Tibial nerve (tissue), 4 donors: ENCODE measurements around the gene SKI. TPM values are rescaled to one million over a fixed set of nuclear protein-coding genes. Genes with fewer than 3 reads are reported as not detected.

Experiments
- DNase-seq, 2 donors: peaks; one replicate each; pipeline ENCODE4 v3.0.0-alpha.2; 2019; ENCODE audit warnings: low spot score in 2 of 2
- H3K27ac ChIP-seq, 4 donors: fragments of 200-600 bp; sonication (generic) in 3 of 4; one replicate each; pipeline ENCODE4 v1.5.1; 2017 to 2019; ENCODE audit warnings: mild to moderate bottlenecking in 1 of 4
- H3K27me3 ChIP-seq, 2 donors: fragments of 200-600 bp; sonication (generic) in 1 of 2; one replicate each; pipeline versions ENCODE4 v1.5.1 to v1.6.0; 2017 to 2019
- H3K36me3 ChIP-seq, 3 donors: fragments of 200-600 bp; sonication (generic); one replicate each; pipeline ENCODE4 v1.5.1; 2018 to 2019
- H3K4me1 ChIP-seq, 4 donors: fragments of 200-600 bp; sonication (generic) in 3 of 4; one replicate each; pipeline ENCODE4 v1.5.1; 2017 to 2019
- H3K4me3 ChIP-seq, 4 donors: fragments of 200-600 bp; sonication (generic) in 3 of 4; one replicate each; pipeline ENCODE4 v1.5.1; 2017 to 2019; ENCODE audit warnings: mild to moderate bottlenecking in 1 of 4, moderate library complexity in 1 of 4
- H3K9me3 ChIP-seq, 4 donors: fragments of 200-600 bp; sonication (generic) in 3 of 4; one replicate each; pipeline ENCODE4 v1.5.1; 2017 to 2019
- CTCF ChIP-seq, 5 experiments: fragments of 200-600 bp in 3 of 5; fragments of 450-650 bp in 2 of 5; sonication (generic) in 3 of 5; IDR thresholded peaks; one replicate each; pipeline ENCODE4 v1.5.1; 2016 to 2019; ENCODE audit warnings: antibody characterized with exemption in 5 of 5, mild to moderate bottlenecking in 3 of 5, moderate library complexity in 2 of 5
- EP300 ChIP-seq, 2 donors: sonication (generic); formaldehyde crosslinking; IDR thresholded peaks; one replicate each; pipeline ENCODE4 v1.6.1; 2017; ENCODE audit warnings: antibody characterized with exemption in 2 of 2, mild to moderate bottlenecking in 1 of 2
- POLR2A ChIP-seq, 2 donors: fragments of 450-650 bp; IDR thresholded peaks; one replicate each; pipeline ENCODE4 v1.6.1; 2017; ENCODE audit warnings: antibody characterized with exemption in 2 of 2, mild to moderate bottlenecking in 2 of 2, moderate library complexity in 2 of 2
- WGBS, 2 donors: methylation state at CpG; one replicate each; pipeline ENCODE4 v1.1.5; 2018; 5-methylcytosine and 5-hydroxymethylcytosine counted together
- total RNA-seq, 4 donors: library from RNA; depleted of rRNA; stranded (reverse); fragments of >200 nt; gene quantifications; one replicate each; pipeline ENCODE4 v1.1.0, GENCODE V29; 2016

SKI gene
- total RNA-seq, 4 donors from 2014 or later, result 62.8 to 100 (median 72.2) TPM

- Histone ChIP-seq H3K27ac (peak overlapping the region in 3 of 4 donors; percentile 73 to 84 (median 79)), H3K36me3 (peaks cover 3 to 43% (median 19%) of the 10 kb centered on the region in 3 donors), H3K4me1 (peaks cover 3 to 72% (median 43%) of the 10 kb centered on the region in 4 donors), H3K4me3 (no peak overlapping the region), H3K9me3 (no peaks in the 10 kb centered on the region), H3K27me3 (no peaks in the 10 kb centered on the region)
- 76 to 81% methylated on average over 8 to 14 of the region's 17 CpGs for WGBS, 2 donors
- DNase-seq, result no peak
- TF ChIP-seq EP300 (IDR thresholded peaks at IDR 0.05) (no peak), CTCF (IDR thresholded peaks at IDR 0.05) (no peak), POLR2A (IDR thresholded peaks at IDR 0.05) (no peak)
Observed at GRCh38 chr1:2301607-2302291, 73.6 kb downstream of the SKI start.

GRCh38 chr1:2302292-2302925 is 74.3 kb downstream of the SKI start:
- DNase-seq, result no peak
- Histone ChIP-seq H3K4me3 (no peak overlapping the region), H3K27ac (peak overlapping the region in 1 of 4 donors; percentile 79), H3K4me1 (peaks cover 3 to 66% (median 42%) of the 10 kb centered on the region in 4 donors), H3K9me3 (no peaks in the 10 kb centered on the region), H3K27me3 (no peaks in the 10 kb centered on the region), H3K36me3 (peaks cover 3 to 50% (median 25%) of the 10 kb centered on the region in 3 donors)
- 66 to 68% methylated on average over 22 to 24 of the region's 24 CpGs for WGBS, 2 donors
- no peak for TF ChIP-seq POLR2A (IDR thresholded peaks at IDR 0.05)
- TF ChIP-seq CTCF (IDR thresholded peaks at IDR 0.05), result no peak
- no peak for TF ChIP-seq EP300 (IDR thresholded peaks at IDR 0.05)

GRCh38 chr1:2303016-2303775 is 75.1 kb downstream of the SKI start:
- no peak overlapping the region for H3K4me3 ChIP-seq
- H3K36me3 ChIP-seq, result peaks cover 3 to 57% (median 26%) of the 10 kb centered on the region in 3 donors
- H3K9me3 ChIP-seq, result no peaks in the 10 kb centered on the region
- no peak overlapping the region for H3K27ac ChIP-seq
- DNase-seq, result no peak
- H3K4me1 ChIP-seq, result peaks cover 3 to 58% (median 38%) of the 10 kb centered on the region in 4 donors
- no peak for TF ChIP-seq POLR2A (IDR thresholded peaks at IDR 0.05)
- TF ChIP-seq CTCF (IDR thresholded peaks at IDR 0.05), result no peak
- no peak for TF ChIP-seq EP300 (IDR thresholded peaks at IDR 0.05)
- 84 to 88% methylated on average over 29 to 34 of the region's 35 CpGs for WGBS, 2 donors
- no peaks in the 10 kb centered on the region for H3K27me3 ChIP-seq

- WGBS, 2 donors, result 86 to 88% methylated on average over 22 to 24 of the region's 26 CpGs
- peaks cover 3 to 52% (median 33%) of the 10 kb centered on the region in 4 donors for H3K4me1 ChIP-seq
Observed at GRCh38 chr1:2303781-2304180, 75.7 kb downstream of the SKI start.

More at GRCh38 chr1:2303781-2304180, 75.7 kb downstream of the SKI start:
- H3K4me3 ChIP-seq, result no peak overlapping the region
- DNase-seq, result no peak
- no peaks in the 10 kb centered on the region for H3K9me3 ChIP-seq
- no peaks in the 10 kb centered on the region for H3K27me3 ChIP-seq
- TF ChIP-seq EP300 (IDR thresholded peaks at IDR 0.05), result no peak
- no peak for TF ChIP-seq POLR2A (IDR thresholded peaks at IDR 0.05)
- no peak for TF ChIP-seq CTCF (IDR thresholded peaks at IDR 0.05)
- no peak overlapping the region for H3K27ac ChIP-seq
- H3K36me3 ChIP-seq, result peaks cover 3 to 63% (median 30%) of the 10 kb centered on the region in 3 donors
